Fibroblast of lung (primary cell): ENCODE results near the gene SKIC8. TPM values are rescaled to one million over a fixed set of nuclear protein-coding genes. Genes with fewer than 3 reads are reported as not detected.

ENCODE experiments used
- DNase-seq, 2 donors: peaks; one replicate each; pipeline versions ENCODE4 v3.0.0 to v3.0.0-alpha.2; 2010; ENCODE audit warnings: low read depth in 2 of 2
- H2AFZ ChIP-seq: 2 replicates; pipeline ENCODE4 v1.5.1; 2012; ENCODE audit warnings: low read length, control low read depth, inconsistent platforms
- H3K27ac ChIP-seq: 2 replicates; pipeline ENCODE4 v1.5.1; 2011; ENCODE audit warnings: low read length, control low read depth; ENCODE audit not compliant: insufficient read depth
- H3K27me3 ChIP-seq: 2 replicates; pipeline ENCODE4 v1.5.1; 2011; ENCODE audit warnings: mild to moderate bottlenecking, low read length; ENCODE audit not compliant: control insufficient read depth, insufficient read depth
- H3K36me3 ChIP-seq: 2 replicates; pipeline ENCODE4 v1.5.1; 2011; ENCODE audit warnings: low read length; ENCODE audit not compliant: control insufficient read depth, insufficient read depth
- H3K4me1 ChIP-seq: 2 replicates; pipeline ENCODE4 v1.5.1; 2011; ENCODE audit warnings: low read length; ENCODE audit not compliant: control insufficient read depth, insufficient read depth; ENCODE audit errors: extremely low read depth
- H3K4me2 ChIP-seq: 2 replicates; pipeline ENCODE4 v1.5.1; 2011; ENCODE audit warnings: low read length, control low read depth; ENCODE audit not compliant: insufficient read depth; ENCODE audit errors: extremely low read depth
- H3K4me3 ChIP-seq, 4 experiments: fragments of 200-600 bp in 1 of 4; sonication (generic) in 1 of 4; replicated peaks in 1 of 4; 2 replicates each; pipeline ENCODE4 v1.5.1; 2011 to 2016; ENCODE audit warnings: low read length in 4 of 4, low read depth in 3 of 4, mild to moderate bottlenecking in 3 of 4, control low read depth in 2 of 4, inconsistent platforms in 1 of 4, mixed read lengths in 1 of 4; ENCODE audit not compliant: insufficient read depth in 1 of 4; ENCODE audit errors: control extremely low read depth in 1 of 4
- H3K79me2 ChIP-seq: 2 replicates; pipeline ENCODE4 v1.5.1; 2012; ENCODE audit warnings: mild to moderate bottlenecking, low read length, inconsistent platforms; ENCODE audit not compliant: control insufficient read depth, insufficient read depth
- H3K9ac ChIP-seq: 2 replicates; pipeline ENCODE4 v1.5.1; 2011; ENCODE audit warnings: mild to moderate bottlenecking, low read length, control low read depth; ENCODE audit not compliant: insufficient read depth
- H3K9me3 ChIP-seq: 2 replicates; pipeline ENCODE4 v1.5.1; 2012; ENCODE audit warnings: low read depth, low read length; ENCODE audit not compliant: control insufficient read depth, insufficient read depth
- H4K20me1 ChIP-seq: 2 replicates; pipeline ENCODE4 v1.5.1; 2011; ENCODE audit warnings: low read length; ENCODE audit not compliant: control insufficient read depth, insufficient read depth; ENCODE audit errors: extremely low read depth
- CTCF ChIP-seq, 2 donors: IDR thresholded peaks in 1 of 2; conservative IDR thresholded peaks in 1 of 2; 1 replicate in 1 of 2; 2 replicates in 1 of 2; pipeline ENCODE4 v1.5.1; 2011 to 2012; ENCODE audit warnings: low read length in 2 of 2, control low read depth in 1 of 2, inconsistent platforms in 1 of 2, low read depth in 1 of 2, mild to moderate bottlenecking in 1 of 2
- EZH2 ChIP-seq: IDR thresholded peaks from 2 replicates; pipeline ENCODE4 v1.5.1; 2012; ENCODE audit warnings: low read length, control low read depth, mild to moderate bottlenecking; ENCODE audit errors: missing control alignments
- polyA plus RNA-seq, 2 donors: library from polyadenylated mRNA; depleted of rRNA in 1 of 2; stranded (reverse) in 1 of 2; unstranded in 1 of 2; fragments of >200 nt; gene quantifications; 2 replicates each; pipeline ENCODE4 v1.2.1, GENCODE V29; 2011 to 2012; ENCODE audit warnings: missing spikeins in 1 of 2
- total RNA-seq: library from RNA; depleted of rRNA; stranded (reverse); fragments of >200 nt; gene quantifications from 2 replicates; pipeline ENCODE4 v1.2.1, GENCODE V29; 2014

Gene SKIC8
- total and polyA plus RNA-seq, 2 donors (not counting 1 experiment from before 2014, with no cell fraction given): 47.1 to 82.2 TPM

GRCh38 chr15:78329625-78330024 is 30.2 kb upstream of the SKIC8 start:
- no peak overlapping the region for H3K27ac ChIP-seq
- no peak overlapping the region for H2AFZ ChIP-seq
- H4K20me1 ChIP-seq: no peaks in the 10 kb centered on the region
- H3K27me3 ChIP-seq: peaks cover 4% of the 10 kb centered on the region
- H3K4me3 ChIP-seq: no peak overlapping the region
- peak in 1 of 2 donors; percentile 13 for DNase-seq
- no peak overlapping the region for H3K4me2 ChIP-seq
- TF ChIP-seq CTCF (conservative IDR thresholded peaks at IDR 0.05 in 1 of 2, IDR thresholded peaks at IDR 0.05 in 1 of 2; ENCODE audit: low read depth in 1 of 2, low read length in 2 of 2) (no peak), EZH2 (no peak)
- no peaks in the 10 kb centered on the region for H3K79me2 ChIP-seq
- H3K9me3 ChIP-seq: no peaks in the 10 kb centered on the region
- no peaks in the 10 kb centered on the region for H3K4me1 ChIP-seq
- no peaks in the 10 kb centered on the region for H3K36me3 ChIP-seq
- no peak overlapping the region for H3K9ac ChIP-seq

- Histone ChIP-seq H3K4me2 (no peak overlapping the region), H3K4me3 (no peak overlapping the region), H3K27ac (no peak overlapping the region), H4K20me1 (no peaks in the 10 kb centered on the region), H3K27me3 (peaks cover 4% of the 10 kb centered on the region), H2AFZ (no peak overlapping the region), H3K36me3 (no peaks in the 10 kb centered on the region), H3K9ac (no peak overlapping the region), H3K79me2 (no peaks in the 10 kb centered on the region), H3K9me3 (no peaks in the 10 kb centered on the region), H3K4me1 (no peaks in the 10 kb centered on the region)
- no peak for DNase-seq
- TF ChIP-seq EZH2 (no peak), CTCF (conservative IDR thresholded peaks at IDR 0.05 in 1 of 2, IDR thresholded peaks at IDR 0.05 in 1 of 2; ENCODE audit: low read depth in 1 of 2, low read length in 2 of 2) (no peak)
Measured at GRCh38 chr15:78327466-78327865, 28.1 kb upstream of the SKIC8 start.

- no peaks in the 10 kb centered on the region for H3K4me1 ChIP-seq
- no peaks in the 10 kb centered on the region for H3K9me3 ChIP-seq
- no peak overlapping the region for H2AFZ ChIP-seq
- H3K4me3 ChIP-seq: no peak overlapping the region
- no peak overlapping the region for H3K4me2 ChIP-seq
- peaks cover 4% of the 10 kb centered on the region for H3K27me3 ChIP-seq
- no peaks in the 10 kb centered on the region for H4K20me1 ChIP-seq
- no peak overlapping the region for H3K9ac ChIP-seq
- peak in 1 of 2 donors; percentile 66 for DNase-seq
- no peak overlapping the region for H3K27ac ChIP-seq
- TF ChIP-seq CTCF (conservative IDR thresholded peaks at IDR 0.05 in 1 of 2, IDR thresholded peaks at IDR 0.05 in 1 of 2; ENCODE audit: low read depth in 1 of 2, low read length in 2 of 2) (no peak), EZH2 (no peak)
- H3K36me3 ChIP-seq: no peaks in the 10 kb centered on the region
- H3K79me2 ChIP-seq: no peaks in the 10 kb centered on the region
Measured at GRCh38 chr15:78325092-78325843, 25.9 kb upstream of the SKIC8 start.
